GM18909 (cell line): ENCODE results near the gene PDGFRA.
"Not testable (repeated sequence)": the region's sequence is repeated elsewhere in the genome, so short reads cannot be mapped to it uniquely, and the experiment has no call there.

Experiments
- ATAC-seq: cut with Tn5 transposase; IDR thresholded peaks from one replicate; pipeline ENCODE4 v1.9.1; 2021; ENCODE audit warnings: mild to moderate bottlenecking; ENCODE audit not compliant: unreplicated experiment, poor library complexity

Gene PDGFRA

GRCh38 chr4:54315561-54316538 lies 86.8 kb downstream of the PDGFRA start:
- ATAC-seq: peak; percentile 96

- no peak for ATAC-seq
Measured at GRCh38 chr4:54317690-54318089, 88.6 kb downstream of the PDGFRA start.

DNA sequence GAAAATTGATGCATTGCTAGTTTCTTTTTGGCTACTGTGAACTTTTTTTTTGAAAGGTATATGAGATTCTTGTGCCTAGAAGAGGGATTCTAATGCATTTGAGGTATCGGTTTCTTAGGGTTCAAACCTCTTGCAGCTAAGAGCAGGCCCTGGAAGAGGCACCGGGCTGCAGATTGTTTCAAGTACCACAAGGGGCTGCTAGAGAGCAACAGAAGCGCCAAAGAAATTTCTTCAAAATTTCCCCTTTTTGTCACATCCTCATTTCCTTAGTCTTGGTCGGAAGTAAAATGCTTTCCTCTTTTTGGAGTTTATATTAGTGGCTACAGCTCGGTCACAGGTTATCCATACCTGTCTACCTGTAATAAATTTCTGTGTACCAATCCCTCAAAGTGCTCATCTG lies 89.8 kb downstream of the PDGFRA start:
- ATAC-seq: peak; percentile 33

DNA sequence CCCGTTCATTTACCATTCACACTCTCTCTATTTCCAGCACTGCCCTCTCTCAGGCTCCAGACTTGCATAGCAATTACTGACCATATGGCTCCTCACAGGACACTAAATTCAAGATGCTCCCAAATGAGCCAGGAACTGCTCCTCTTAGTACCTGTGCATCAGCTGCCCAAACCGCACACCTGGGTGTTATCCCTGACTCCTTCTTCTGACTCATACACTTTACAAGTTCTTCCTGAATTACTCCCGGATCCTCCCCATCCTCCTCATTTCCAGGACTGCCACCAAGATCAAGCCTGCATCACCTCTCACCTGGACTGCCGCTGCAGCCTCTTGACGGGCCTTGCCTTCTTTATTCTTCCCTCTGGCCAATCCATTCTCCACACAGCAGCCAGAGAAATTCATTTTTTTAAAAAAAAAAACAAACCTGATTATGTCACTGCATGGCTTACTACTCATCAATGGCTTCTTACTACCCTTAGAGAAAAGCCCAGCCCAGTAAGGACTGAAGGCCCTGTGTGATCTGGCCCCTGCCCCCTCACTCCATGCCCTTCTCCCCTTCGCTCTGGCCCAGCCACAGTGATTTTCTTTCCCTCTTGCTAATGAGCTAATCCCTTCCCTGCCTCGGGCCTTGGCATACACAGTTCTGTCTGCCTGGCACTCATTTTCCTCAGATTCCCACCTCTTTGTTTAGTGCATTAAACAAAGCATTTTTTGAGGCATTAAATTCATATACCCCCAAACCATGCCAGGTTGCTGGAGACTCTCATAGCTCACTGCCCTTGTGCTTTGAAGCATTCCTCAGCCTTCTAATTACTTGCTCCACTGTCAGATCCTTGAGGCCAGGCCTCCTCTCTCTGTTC lies 92.0 kb downstream of the PDGFRA start:
- no peak for ATAC-seq

DNA sequence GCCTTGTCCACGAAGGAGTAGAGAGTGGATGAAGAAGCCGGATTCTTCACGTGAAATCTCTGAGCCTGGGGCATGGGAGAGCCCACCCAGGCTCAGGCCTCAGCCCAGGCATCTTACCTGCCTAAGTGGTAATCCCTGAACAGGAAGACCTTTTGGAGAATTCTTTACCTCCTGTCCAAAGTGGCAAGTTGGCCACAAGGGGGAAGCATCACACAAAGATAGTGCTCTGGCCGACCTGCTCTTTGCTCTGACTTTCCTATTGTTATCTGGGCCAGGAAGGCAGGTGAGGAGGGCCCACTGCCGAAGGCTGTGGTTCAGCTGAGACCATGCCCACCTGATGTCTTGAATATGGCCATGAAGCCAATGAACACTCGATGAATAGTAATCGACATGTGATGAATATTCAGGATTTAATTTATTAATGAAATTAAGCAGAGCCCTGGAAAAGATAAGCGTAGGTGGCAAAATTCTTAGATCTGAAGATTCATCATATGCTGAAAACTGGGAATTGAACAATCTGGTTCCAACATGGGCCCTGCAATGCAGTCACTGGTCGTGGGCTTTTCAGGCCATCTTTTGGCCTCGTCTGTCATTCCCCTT lies 93.8 kb downstream of the PDGFRA start:
- peak; percentile 83 for ATAC-seq

DNA sequence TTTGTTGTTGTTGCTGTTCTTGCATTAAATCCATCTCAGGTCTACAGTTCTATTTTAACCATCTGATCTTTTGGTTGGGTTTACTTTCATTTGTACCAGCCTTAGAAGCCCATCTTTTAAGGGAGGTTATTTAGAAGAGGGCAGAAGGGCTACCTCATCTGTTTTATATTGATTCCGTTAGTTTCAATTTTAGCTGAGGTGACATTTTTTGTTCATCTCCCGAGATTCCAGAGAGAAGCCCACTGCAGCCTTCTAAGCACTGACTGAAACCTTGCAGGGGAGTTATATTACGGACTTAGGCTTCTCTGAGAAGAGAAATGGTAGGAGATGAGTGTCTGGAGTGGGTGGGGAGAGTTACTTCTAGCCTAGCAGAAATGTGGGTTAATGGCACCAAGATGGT lies 101.8 kb downstream of the PDGFRA start:
- no peak for ATAC-seq

GRCh38 chr4:54332542-54332941 lies 103.4 kb downstream of the PDGFRA start:
- ATAC-seq: no peak

DNA sequence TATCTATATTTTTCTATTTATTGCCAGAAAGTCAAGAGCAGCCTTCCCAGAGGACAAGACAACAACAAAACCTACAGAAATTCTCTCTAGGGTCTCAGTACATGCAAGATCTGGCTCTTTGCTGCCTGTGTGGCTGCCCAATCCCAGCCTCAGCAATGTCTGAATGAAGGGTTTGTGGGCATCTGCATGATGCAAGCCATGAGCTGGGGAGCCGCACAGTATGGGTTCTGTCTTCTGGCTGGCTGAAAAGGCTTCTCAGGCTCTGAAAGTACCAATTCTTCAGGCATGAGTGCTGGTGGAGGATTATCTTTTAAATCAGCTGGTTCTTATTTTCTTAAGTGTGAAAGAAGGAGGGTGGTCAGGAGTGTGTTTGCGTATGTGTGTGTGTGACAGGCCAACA lies 104.6 kb downstream of the PDGFRA start:
- ATAC-seq: no peak

GRCh38 chr4:54334769-54335168 lies 105.7 kb downstream of the PDGFRA start:
- ATAC-seq: not testable (repeated sequence)

GRCh38 chr4:54337009-54337408 lies 107.9 kb downstream of the PDGFRA start:
- ATAC-seq: no peak

- not testable (repeated sequence) for ATAC-seq
Measured at GRCh38 chr4:54342067-54342466, 113.0 kb downstream of the PDGFRA start.
